WTC11 (cell line): ENCODE measurements around the gene LENG9. TPM values are rescaled to one million over a fixed set of nuclear protein-coding genes. Genes with fewer than 3 reads are reported as not detected.

ENCODE experiments used
- ARID4B ChIP-seq: sonication (generic); formaldehyde crosslinking; IDR thresholded peaks from 2 replicates; pipeline ENCODE4 v1.8.0; 2023; ENCODE audit warnings: missing genetic modification reagents, mild to moderate bottlenecking, borderline replicate concordance
- ATF1 ChIP-seq: sonication (generic); formaldehyde crosslinking; IDR thresholded peaks from 2 replicates; pipeline ENCODE4 v1.8.1; 2023; ENCODE audit warnings: mild to moderate bottlenecking, moderate library complexity, missing genetic modification reagents
- CDX4 ChIP-seq: fragments of 250-450 bp; sonication (Bioruptor Pico); IDR thresholded peaks from 2 replicates; pipeline ENCODE4 v1.9.0; 2021; ENCODE audit warnings: moderate library complexity, mild to moderate bottlenecking, inconsistent platforms, borderline replicate concordance
- CREM ChIP-seq: sonication (generic); formaldehyde crosslinking; IDR thresholded peaks from 2 replicates; pipeline ENCODE4 v1.8.1; 2022; ENCODE audit warnings: mild to moderate bottlenecking, missing genetic modification reagents, moderate library complexity
- CTCF ChIP-seq: fragments of 200-600 bp; IDR thresholded peaks from 2 replicates; pipeline ENCODE4 v1.8.0; 2022; ENCODE audit warnings: antibody characterized with exemption
- E2F5 ChIP-seq: sonication (generic); formaldehyde crosslinking; IDR thresholded peaks from 2 replicates; pipeline ENCODE4 v1.8.1; 2022; ENCODE audit warnings: mild to moderate bottlenecking, moderate library complexity, missing genetic modification reagents
- FOXK1 ChIP-seq: sonication (generic); formaldehyde crosslinking; IDR thresholded peaks from 2 replicates; pipeline ENCODE4 v1.8.0; 2022; ENCODE audit warnings: mild to moderate bottlenecking, moderate library complexity, missing genetic modification reagents
- JAZF1 ChIP-seq: fragments of 250-450 bp; sonication (Bioruptor Pico); IDR thresholded peaks from 2 replicates; pipeline ENCODE4 v1.9.0; 2021; ENCODE audit warnings: moderate library complexity, mild to moderate bottlenecking, inconsistent platforms
- JUN ChIP-seq: sonication (generic); formaldehyde crosslinking; IDR thresholded peaks from 2 replicates; pipeline ENCODE4 v1.8.0; 2023; ENCODE audit warnings: mild to moderate bottlenecking, missing genetic modification reagents
- KAT7 ChIP-seq: sonication (generic); formaldehyde crosslinking; IDR thresholded peaks from 2 replicates; pipeline ENCODE4 v1.8.1; 2023; ENCODE audit warnings: missing genetic modification reagents, mild to moderate bottlenecking, borderline replicate concordance
- MLX ChIP-seq: sonication (generic); formaldehyde crosslinking; IDR thresholded peaks from 2 replicates; pipeline ENCODE4 v1.8.1; 2023; ENCODE audit warnings: mild to moderate bottlenecking, missing genetic modification reagents, moderate library complexity
- NFATC4 ChIP-seq: fragments of 250-450 bp; sonication (Bioruptor Pico); IDR thresholded peaks from 2 replicates; pipeline ENCODE4 v1.9.0; 2021; ENCODE audit warnings: mild to moderate bottlenecking
- NFE2L1 ChIP-seq: sonication (generic); formaldehyde crosslinking; IDR thresholded peaks from 2 replicates; pipeline ENCODE4 v1.8.1; 2023; ENCODE audit warnings: missing genetic modification reagents
- NR1H2 ChIP-seq: sonication (generic); formaldehyde crosslinking; IDR thresholded peaks from 2 replicates; pipeline ENCODE4 v1.9.0; 2021; ENCODE audit warnings: mild to moderate bottlenecking, moderate library complexity, missing genetic modification reagents
- PRDM15 ChIP-seq: sonication (generic); formaldehyde crosslinking; IDR thresholded peaks from 2 replicates; pipeline ENCODE4 v1.8.0; 2022; ENCODE audit warnings: missing genetic modification reagents
- RORB ChIP-seq: fragments of 250-450 bp; sonication (Bioruptor Pico); IDR thresholded peaks from 2 replicates; pipeline ENCODE4 v1.9.0; 2021; ENCODE audit warnings: mild to moderate bottlenecking
- SMAD3 ChIP-seq: sonication (generic); formaldehyde crosslinking; IDR thresholded peaks from 2 replicates; pipeline ENCODE4 v1.8.0; 2022; ENCODE audit warnings: missing genetic modification reagents, mild to moderate bottlenecking, borderline replicate concordance
- SMAD4 ChIP-seq: sonication (generic); formaldehyde crosslinking; IDR thresholded peaks from 2 replicates; pipeline ENCODE4 v1.8.0; 2022; ENCODE audit warnings: mild to moderate bottlenecking, missing genetic modification reagents
- USF2 ChIP-seq: sonication (generic); formaldehyde crosslinking; IDR thresholded peaks from 2 replicates; pipeline ENCODE4 v1.8.1; 2023; ENCODE audit warnings: mild to moderate bottlenecking, missing genetic modification reagents, moderate library complexity
- ZMAT4 ChIP-seq: fragments of 250-450 bp; sonication (Bioruptor Pico); IDR thresholded peaks from 2 replicates; pipeline ENCODE4 v1.9.0; 2021; ENCODE audit warnings: mild to moderate bottlenecking
- ZNF121 ChIP-seq: sonication (generic); formaldehyde crosslinking; IDR thresholded peaks from 2 replicates; pipeline ENCODE4 v1.8.0; 2023; ENCODE audit warnings: missing genetic modification reagents
- ZNF671 ChIP-seq: fragments of 250-450 bp; sonication (Bioruptor Pico); IDR thresholded peaks from 2 replicates; pipeline ENCODE4 v1.8.0; 2021; ENCODE audit warnings: mild to moderate bottlenecking
- total RNA-seq: library from RNA; stranded (reverse); gene quantifications from 3 replicates; pipeline ENCODE4 v1.2.3, GENCODE V29; 2021

LENG9 gene
- total RNA-seq, 1 experiment from 2014 or later, result 6.1 TPM

GRCh38 chr19:54470991-54471782 is 7.6 kb upstream of the LENG9 start (continued):
- TF ChIP-seq PRDM15 (CRISPR knock-in tag), result no peak
- TF ChIP-seq ATF1 (CRISPR knock-in tag), result no peak
- no peak for TF ChIP-seq NR1H2 (CRISPR knock-in tag)
- TF ChIP-seq NFATC4 (CRISPR knock-in tag), result no peak
- peak; percentile 56; the same call in 1 of the 2 replicates for TF ChIP-seq E2F5 (CRISPR knock-in tag)
- no peak for TF ChIP-seq ZNF671 (CRISPR knock-in tag)
- TF ChIP-seq SMAD3 (CRISPR knock-in tag), result no peak
- no peak for TF ChIP-seq MLX (CRISPR knock-in tag)
- peak; percentile 20; the same call in 1 of the 2 replicates for TF ChIP-seq USF2 (CRISPR knock-in tag)
- no peak for TF ChIP-seq CTCF
- TF ChIP-seq JUN (CRISPR knock-in tag), result no peak
- no peak for TF ChIP-seq CDX4 (CRISPR knock-in tag)
- TF ChIP-seq KAT7 (CRISPR knock-in tag), result no peak
- 0 out of 2 replicates have a peak, but pooled peaks have one; percentile 4 for TF ChIP-seq FOXK1 (CRISPR knock-in tag)
- no peak for TF ChIP-seq ZMAT4 (CRISPR knock-in tag)
- TF ChIP-seq RORB, result no peak
- no peak for TF ChIP-seq ZNF121 (CRISPR knock-in tag)
- TF ChIP-seq NFE2L1 (CRISPR knock-in tag), result no peak
- no peak; the same call in 1 of the 2 replicates for TF ChIP-seq CREM (CRISPR knock-in tag)
- TF ChIP-seq JAZF1 (CRISPR knock-in tag), result no peak
- peak; percentile 65; the same call in 1 of the 2 replicates for TF ChIP-seq ARID4B (CRISPR knock-in tag)
- no peak for TF ChIP-seq SMAD4 (CRISPR knock-in tag)
